MCF 10A (cell line): ENCODE data around the gene TPP1. TPM values are rescaled to one million over a fixed set of nuclear protein-coding genes. Genes with fewer than 3 reads are reported as not detected.

Source experiments
- total RNA-seq: library from RNA; stranded (reverse); gene quantifications from 2 replicates; pipeline ENCODE4 v1.2.3, GENCODE V29; 2022

TPP1 gene
- total RNA-seq, 1 experiment from 2014 or later, result 26.9 TPM

Other genes with a start within 250 kb of the TPP1 start
- 15.0 and 32.2 TPM in 2 replicates for gene SMPD1, start 228.9 kb downstream of the TPP1 start, total RNA-seq
- 0.89 and 1.3 TPM in 2 replicates for gene APBB1, start 200.3 kb downstream of the TPP1 start, total RNA-seq
- gene HPX, start 178.4 kb downstream of the TPP1 start, total RNA-seq, result 0.71 and 0.75 TPM in 2 replicates
- gene TRIM3, start 145.5 kb downstream of the TPP1 start, total RNA-seq, result 7.3 and 7.4 TPM in 2 replicates
- 76.3 and 96.0 TPM in 2 replicates for gene ARFIP2, start 138.1 kb downstream of the TPP1 start, total RNA-seq
- gene TIMM10B, start 137.9 kb downstream of the TPP1 start, total RNA-seq, result 36.2 and 42.1 TPM in 2 replicates
- 18.3 and 26.5 TPM in 2 replicates for gene DNHD1, start 122.1 kb downstream of the TPP1 start, total RNA-seq
- gene RRP8, start 15.8 kb downstream of the TPP1 start, total RNA-seq, result 23.4 and 27.6 TPM in 2 replicates
- 78.9 and 92.3 TPM in 2 replicates for gene ILK, start 15.6 kb downstream of the TPP1 start, total RNA-seq
- gene TAF10, start 7.2 kb downstream of the TPP1 start, total RNA-seq, result 157 and 167 TPM in 2 replicates
- 0.19 and 0.27 TPM in 2 replicates for gene DCHS1, start 36.4 kb upstream of the TPP1 start, total RNA-seq
- 78.0 and 88.4 TPM in 2 replicates for gene MRPL17, start 63.9 kb upstream of the TPP1 start, total RNA-seq
- gene OR2AG2, start 152.6 kb upstream of the TPP1 start, total RNA-seq, result 0.37 and 0.39 TPM in 2 replicates
- not detected in 2 replicates for gene OR2AG1, start 163.6 kb upstream of the TPP1 start, total RNA-seq
- 0.17 and 0.28 TPM in 2 replicates for gene OR6A2, start 180.3 kb upstream of the TPP1 start, total RNA-seq
- not detected in 2 replicates for gene OR10A5, start 226.3 kb upstream of the TPP1 start, total RNA-seq
- gene OR10A2, start 243.6 kb upstream of the TPP1 start, total RNA-seq, result not detected in 2 replicates